H1 (cell line): ENCODE measurements around the gene ZNF189.

Source experiments
- CHD1 ChIP-seq: IDR thresholded peaks from 2 replicates; pipeline ENCODE4 v1.6.1; 2012; ENCODE audit warnings: low read depth, low read length, improper control_type of control experiment
- TF ChIP-seq, protein P1 (sequence below), 3 experiments: IDR thresholded peaks; 1 replicate in 2 of 3; 2 replicates in 1 of 3; pipeline versions ENCODE4 v1.5.1 to v1.6.1; 2011; ENCODE audit warnings: low read length in 3 of 3, mild to moderate bottlenecking in 3 of 3, inconsistent platforms in 2 of 3, low read depth in 1 of 3, moderate library complexity in 1 of 3; ENCODE audit not compliant: insufficient read depth in 1 of 3; ENCODE audit errors: control extremely low read depth in 1 of 3

DNA sequence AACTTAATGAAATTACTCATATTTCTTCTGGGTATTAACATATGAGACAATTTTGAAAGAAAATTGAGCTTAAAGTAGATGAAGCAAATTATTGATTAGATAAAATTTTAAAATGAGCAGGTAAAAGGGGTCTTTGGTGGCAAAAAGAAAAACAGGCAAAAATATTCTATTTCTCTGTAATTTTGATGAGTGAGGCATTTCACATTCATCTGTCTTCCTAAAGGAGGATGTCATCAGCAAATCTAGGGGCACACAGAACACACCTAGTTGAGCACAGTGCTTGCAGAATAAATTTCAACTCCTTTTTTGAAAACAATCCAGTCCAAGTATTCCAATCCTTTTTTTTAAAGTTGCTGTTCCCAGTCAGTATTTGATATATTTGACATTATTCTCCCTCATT lies 16.2 kb downstream of the ZNF189 start:
- TF ChIP-seq, protein P1, sequence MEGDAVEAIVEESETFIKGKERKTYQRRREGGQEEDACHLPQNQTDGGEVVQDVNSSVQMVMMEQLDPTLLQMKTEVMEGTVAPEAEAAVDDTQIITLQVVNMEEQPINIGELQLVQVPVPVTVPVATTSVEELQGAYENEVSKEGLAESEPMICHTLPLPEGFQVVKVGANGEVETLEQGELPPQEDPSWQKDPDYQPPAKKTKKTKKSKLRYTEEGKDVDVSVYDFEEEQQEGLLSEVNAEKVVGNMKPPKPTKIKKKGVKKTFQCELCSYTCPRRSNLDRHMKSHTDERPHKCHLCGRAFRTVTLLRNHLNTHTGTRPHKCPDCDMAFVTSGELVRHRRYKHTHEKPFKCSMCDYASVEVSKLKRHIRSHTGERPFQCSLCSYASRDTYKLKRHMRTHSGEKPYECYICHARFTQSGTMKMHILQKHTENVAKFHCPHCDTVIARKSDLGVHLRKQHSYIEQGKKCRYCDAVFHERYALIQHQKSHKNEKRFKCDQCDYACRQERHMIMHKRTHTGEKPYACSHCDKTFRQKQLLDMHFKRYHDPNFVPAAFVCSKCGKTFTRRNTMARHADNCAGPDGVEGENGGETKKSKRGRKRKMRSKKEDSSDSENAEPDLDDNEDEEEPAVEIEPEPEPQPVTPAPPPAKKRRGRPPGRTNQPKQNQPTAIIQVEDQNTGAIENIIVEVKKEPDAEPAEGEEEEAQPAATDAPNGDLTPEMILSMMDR (IDR thresholded peaks at IDR 0.05; ENCODE audit: control extremely low read depth in 1 of 3, insufficient read depth in 1 of 3, low read depth in 1 of 3, low read length in 3 of 3) = no peak
- TF ChIP-seq CHD1 = no peak
